GM21390 (cell line): Measurements from ENCODE around the gene OR10G8.
"Not testable (repeated sequence)": the region's sequence is repeated elsewhere in the genome, so short reads cannot be mapped to it uniquely, and the experiment has no call there.

Experiments used
- ATAC-seq: cut with Tn5 transposase; IDR thresholded peaks from one replicate; pipeline ENCODE4 v1.9.1; 2021; ENCODE audit not compliant: unreplicated experiment

OR10G8 gene, protein sequence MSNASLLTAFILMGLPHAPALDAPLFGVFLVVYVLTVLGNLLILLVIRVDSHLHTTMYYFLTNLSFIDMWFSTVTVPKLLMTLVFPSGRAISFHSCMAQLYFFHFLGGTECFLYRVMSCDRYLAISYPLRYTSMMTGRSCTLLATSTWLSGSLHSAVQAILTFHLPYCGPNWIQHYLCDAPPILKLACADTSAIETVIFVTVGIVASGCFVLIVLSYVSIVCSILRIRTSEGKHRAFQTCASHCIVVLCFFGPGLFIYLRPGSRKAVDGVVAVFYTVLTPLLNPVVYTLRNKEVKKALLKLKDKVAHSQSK

DNA sequence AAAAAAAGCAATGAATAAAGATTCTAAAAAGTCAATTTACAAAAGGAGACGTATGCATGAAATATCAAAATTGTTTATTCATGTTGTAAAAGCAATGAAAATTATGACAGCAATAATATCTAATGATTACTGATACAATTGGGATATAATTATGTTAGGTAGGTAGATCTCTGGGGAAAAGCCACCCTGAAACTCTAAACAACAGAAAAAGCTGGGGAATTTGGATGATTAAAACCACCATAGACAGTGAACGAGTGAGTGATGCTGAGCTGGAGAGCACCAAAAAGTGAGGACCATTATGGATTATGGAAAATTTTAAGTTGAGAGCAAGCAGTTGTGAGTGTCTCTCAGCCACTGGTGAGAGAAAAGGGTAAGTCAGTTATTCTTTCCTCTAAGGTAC, at the start of gene OR10G8:
TSS of gene OR10G8 (plus strand) at position 301 of the 400 bp plus-strand sequence. CDS start 2,825 bp downstream, outside the sequence.
- ATAC-seq: no peak

DNA sequence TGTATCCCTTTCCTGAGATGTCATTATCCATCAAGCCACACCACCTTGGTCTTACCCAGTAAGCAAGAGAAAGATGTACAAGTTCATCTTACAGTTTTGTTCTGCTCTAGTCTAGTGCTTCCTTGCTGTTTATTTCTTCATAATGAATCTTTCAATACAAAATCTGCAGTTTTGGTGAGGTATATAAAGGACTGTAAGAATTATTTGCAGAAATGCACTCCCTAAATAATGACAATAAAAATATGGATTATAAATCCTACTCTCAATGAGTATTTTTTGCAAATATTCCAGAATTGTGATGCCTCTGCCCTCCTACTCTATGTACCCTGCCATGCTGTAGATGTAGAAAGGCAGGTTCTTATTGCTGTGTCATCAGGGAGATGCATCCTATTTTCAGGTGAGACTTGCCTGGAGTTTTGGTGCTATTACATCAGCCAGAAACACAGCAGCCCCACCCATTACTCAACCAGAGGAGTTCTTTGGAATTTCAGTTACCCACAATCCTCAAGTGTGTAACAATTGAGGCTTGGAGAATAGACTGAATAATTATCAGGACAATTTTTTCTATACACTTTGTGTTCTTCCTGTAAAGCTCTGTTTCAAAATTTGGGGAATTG, 48.8 kb upstream of the OR10G8 start, which contains the start of gene OR10S1:
TSS of gene OR10S1 (minus strand) at position 51 of the 617 bp plus-strand sequence. CDS start 117 bp downstream, outside the sequence.
- ATAC-seq: no peak

DNA sequence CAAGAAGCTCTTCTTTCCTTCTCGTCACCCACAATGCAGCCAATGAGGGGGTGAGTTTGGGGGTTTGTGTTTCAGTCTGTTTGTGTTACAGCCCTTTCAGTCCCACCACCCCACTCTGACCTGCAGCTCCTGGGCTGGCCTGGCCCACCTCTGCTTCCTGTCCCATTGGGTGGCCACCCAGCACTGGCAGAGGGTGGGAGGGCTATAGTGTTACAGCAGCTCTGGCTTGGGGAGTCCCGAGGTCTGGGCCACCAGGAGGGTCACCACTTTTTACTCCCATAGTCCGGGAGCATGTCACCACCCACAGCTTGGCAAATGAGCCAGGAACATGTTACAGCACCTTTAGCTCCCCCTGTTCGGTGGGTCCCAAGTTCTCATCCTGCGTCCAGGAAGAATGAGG, 47.3 kb upstream of the OR10G8 start:
- no peak for ATAC-seq

DNA sequence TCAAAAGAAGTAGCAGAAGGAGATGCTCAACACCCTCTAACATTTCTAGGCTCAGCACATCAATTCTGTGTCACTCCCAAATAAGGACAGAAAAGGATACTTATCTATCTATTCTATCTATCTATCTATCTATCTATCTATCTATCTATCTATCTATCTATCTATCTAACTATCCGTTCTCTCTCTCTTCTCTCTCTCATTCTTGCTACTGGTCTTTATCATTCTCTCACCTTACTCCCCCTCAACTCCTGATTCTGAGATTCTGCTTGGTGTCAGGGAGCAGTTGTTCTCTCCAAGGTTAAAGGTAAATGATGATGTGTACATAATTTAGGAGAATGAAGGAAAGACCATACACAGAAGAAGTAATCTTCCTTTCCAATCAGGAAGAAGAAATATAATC, 31.5 kb upstream of the OR10G8 start, which contains the start of gene OR10G6:
TSS of gene OR10G6 (minus strand) at position 43 of the 400 bp plus-strand sequence. CDS start at position 43, 0 bp downstream.
- no peak for ATAC-seq

DNA sequence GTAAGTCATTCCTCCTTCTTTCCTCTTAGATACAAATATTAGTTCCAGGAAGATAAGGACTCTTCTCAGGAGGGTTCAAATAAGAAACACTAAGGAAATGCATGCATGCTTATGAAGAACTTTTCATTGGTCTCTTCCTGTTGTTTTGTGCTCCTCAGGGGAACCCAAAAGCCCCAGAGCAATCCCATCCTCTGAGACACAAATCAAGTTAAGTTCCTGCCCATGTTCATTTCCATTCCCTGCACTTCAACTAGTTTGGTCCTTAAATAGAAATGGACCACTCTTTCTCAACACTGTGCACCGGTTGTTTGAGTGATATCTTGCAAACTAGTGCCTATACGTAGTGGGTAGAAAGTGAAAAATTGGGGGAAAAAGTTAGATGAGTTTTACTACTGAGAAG, 13.9 kb upstream of the OR10G8 start, which contains the start of gene OR10G4:
TSS of gene OR10G4 (plus strand) at position 301 of the 400 bp plus-strand sequence. CDS start 2,578 bp downstream, outside the sequence.
- ATAC-seq: no peak

DNA sequence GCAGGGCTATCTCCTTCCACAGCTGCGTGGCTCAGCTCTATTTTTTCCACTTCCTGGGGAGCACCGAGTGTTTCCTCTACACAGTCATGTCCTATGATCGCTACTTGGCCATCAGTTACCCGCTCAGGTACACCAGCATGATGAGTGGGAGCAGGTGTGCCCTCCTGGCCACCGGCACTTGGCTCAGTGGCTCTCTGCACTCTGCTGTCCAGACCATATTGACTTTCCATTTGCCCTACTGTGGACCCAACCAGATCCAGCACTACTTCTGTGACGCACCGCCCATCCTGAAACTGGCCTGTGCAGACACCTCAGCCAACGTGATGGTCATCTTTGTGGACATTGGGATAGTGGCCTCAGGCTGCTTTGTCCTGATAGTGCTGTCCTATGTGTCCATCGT, 10.8 kb upstream of the OR10G8 start:
- not testable (repeated sequence) for ATAC-seq

DNA sequence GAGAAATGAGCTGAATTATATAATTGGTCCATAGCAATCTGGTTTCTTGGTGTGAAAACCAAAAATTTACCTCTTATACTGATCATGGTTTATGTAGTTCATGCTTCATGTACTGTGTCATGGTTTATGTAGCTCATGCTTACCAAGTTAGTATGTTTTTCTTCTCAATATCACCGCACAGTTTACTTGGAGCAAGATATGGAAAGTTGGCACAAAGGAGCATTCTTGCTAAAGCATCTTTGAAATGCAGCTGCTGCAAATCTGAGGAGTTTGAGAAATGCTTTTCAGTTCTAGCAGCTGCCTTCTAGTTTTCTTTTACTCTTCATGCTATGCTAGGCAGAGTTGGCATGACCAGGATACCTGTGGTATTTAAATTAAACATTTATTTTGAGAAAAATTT, 10.1 kb downstream of the OR10G8 start:
- no peak for ATAC-seq

DNA sequence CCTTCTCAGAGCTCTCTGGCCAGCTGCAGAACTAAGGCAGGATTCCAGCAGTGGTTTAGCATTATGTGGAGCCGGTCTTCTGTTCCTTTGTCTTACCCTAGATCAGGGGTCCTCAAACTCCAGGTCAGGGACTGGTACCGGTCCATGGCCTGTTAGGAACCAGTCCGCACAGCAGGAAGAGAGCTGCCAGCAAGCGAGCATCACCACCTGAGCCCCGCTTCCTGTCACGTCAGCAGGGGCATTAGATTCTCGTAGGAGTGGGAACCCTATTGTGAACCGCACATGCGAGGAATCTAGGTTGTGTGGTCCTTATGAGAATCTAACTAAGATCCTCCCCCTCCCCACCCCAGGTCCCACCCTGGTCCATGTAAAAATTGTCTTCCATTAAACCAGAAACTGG, 13.0 kb downstream of the OR10G8 start:
- ATAC-seq: no peak

DNA sequence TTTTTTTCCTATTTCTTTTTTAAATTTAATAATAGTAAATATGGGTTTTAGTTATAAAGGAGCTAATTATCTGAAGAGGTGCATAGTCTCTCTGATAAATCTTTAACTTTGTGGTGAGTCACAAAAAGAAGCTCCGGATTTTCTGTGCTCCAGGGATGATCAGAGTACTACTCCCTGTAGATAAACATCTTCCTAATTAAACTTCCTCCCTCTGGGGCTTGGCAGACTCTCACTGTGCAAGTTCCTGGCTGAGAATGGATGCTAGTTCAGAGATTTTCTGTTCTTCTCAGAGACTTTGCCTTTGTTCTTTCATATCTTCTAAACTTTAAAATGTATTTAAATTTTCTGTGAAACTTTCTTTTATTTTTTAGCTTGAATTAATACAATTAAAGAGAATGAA, 14.7 kb downstream of the OR10G8 start, which contains the start of gene OR10G7:
TSS of gene OR10G7 (minus strand) at position 72 of the 400 bp plus-strand sequence. CDS start 2,324 bp downstream, outside the sequence.
- ATAC-seq: no peak

DNA sequence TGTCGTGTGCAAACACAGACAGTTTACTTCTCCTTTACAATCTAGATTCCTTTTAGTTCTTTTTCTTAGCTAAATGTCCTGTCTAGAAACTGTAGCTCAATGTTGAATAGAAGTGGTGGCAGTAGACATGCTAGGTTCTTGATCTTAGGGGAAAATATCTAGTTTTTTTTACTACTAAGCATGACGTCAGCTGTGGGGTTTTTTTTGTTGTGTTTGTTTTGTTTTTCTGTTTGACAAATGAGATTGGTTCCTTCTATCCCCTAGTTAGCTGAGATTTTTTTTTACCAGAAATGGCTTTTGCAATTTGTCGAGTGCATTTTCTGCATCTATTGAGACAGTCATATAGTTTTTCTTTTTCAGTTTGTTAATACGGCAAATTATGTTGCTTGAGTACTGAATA, 16.8 kb downstream of the OR10G8 start:
- no peak for ATAC-seq

DNA sequence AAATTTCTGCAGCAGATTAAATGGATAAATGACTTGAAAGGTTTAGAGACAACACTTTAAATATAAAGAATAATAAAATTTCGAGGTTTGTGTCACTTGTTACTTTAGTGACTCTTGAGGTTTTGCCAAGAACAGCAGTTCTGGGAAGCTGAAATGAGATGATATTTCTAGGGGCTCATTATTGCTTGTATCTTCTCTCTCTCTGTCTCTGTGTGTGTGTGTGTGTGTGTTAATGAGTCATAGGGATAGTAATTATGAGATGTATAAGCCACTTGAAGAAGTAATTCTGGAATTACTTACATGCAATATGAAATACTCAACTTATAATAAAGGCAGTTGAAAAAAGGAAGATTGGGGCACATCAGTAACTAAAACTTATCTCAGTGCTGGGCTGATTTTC, 24.1 kb downstream of the OR10G8 start:
- ATAC-seq: no peak

DNA sequence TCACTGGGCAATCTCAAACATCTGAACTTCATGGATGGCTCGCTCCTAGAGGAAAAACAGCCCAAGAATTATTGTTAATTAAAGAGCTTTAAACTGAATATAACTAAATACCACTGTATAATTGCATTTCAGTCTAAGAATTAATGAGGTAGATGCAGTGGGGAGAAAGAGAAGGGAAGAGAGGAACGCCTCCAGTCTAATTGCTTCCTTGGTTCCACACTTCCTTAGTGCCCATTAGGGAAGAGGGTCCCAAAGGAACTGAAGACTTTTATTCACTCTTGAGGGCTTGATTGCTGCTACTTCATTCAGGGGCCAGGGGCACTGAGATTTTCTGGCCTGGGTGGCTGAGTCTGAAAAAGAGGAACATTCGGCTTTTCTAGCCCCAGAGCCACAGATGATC, 26.4 kb downstream of the OR10G8 start:
- ATAC-seq: no peak

DNA sequence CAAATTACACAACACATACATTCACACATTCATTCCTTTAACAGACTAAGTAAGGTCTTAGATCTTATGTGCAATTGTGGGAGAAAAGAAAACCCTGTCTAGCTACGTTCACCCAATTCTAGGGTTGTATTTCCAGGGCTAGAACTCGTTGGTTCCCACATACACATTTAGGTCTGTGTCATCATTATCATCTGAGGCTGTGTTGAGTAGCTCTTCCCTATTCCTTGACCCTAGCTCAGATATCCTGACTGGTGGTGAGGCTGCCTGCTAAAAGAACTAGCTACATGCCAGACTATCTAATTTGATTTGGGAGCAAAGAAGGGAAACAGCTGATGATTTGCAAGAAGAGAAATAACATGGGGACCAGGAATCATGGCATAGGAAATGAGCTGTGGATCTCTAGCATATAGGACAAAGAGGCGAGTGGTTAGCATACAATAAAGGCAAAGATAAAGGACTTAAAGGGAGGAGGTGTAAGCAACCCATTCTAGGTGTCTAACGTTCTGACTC, 42.1 kb downstream of the OR10G8 start:
- no peak for ATAC-seq

DNA sequence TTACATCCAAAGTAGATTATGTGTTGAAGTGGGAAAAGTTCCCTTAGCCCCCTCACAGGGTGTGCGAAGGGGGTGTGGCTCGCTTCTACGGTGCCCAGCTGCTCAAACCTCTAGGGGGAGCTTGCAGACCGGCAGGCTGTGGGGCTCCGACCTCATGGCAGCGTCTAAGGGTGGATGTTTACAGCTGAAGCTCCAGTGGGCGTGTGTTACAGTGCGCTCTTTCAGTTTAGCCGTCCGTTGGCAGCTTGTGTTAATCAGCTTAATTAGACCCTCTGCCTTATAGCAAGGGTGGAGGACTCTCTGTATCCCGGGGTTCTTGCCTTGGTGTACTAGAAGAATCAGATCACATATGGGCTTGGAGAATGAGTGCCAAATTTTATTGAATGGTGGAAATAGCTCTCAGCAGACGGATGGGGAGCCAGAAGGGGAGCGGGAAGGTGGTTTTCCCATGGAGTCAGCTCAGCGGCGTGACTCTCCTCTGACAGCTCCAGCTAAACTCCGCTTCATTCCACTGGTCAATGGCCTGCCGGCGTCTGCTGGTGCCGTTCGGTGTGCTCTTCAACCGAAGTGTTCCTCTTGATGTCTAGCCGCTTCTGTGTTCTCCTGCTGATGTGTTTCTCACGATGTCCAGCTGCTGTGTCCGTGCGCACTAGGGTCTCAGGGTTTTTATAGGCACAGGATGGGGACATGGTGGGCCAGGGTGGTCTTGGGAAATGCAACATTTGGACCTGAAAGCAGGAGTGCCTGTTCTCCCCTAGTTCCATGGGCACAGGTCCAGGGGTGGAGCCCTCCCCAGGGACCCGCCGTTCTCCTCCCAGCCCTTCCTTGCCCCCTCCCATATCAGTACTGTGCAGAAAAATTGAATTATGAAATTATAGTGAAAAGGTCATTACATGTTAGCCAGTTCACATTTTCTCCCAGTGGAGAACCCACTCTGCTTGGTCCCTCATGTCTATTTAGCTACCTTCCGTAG, 43.1 kb downstream of the OR10G8 start:
- ATAC-seq: peak; percentile 66

DNA sequence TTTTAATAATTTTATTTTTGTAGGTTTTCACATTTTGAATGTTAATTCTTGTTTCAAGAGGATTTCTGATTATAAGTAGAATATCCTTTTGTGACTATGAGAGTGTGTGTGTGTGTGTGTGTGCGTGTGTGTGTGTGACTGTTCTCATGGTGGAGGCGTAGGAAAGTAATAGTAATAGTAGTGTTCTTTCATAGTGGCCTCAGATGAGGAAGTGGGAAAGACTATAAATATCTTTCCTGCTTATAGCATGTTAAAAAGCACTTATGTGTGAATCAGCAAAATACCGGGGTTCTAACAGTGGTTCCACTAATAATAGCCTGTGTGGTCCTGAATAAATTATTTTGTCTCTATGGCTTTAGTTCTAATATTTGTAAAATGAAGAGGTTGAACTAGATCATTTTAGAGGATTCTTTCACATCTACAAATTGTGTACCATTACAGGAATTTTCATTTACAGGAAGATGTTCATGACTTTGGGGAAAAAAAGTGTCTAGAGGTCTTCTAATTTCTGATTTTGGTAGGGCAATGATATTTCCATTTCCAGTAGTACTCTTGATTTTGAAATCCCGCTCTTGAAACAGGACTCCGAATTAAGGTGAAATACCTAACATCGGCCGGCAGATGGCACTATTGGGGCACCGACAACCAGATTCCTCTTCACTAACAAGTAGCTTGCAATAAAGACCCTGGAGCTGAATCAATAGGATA, 44.5 kb downstream of the OR10G8 start:
- peak; percentile 87 for ATAC-seq

DNA sequence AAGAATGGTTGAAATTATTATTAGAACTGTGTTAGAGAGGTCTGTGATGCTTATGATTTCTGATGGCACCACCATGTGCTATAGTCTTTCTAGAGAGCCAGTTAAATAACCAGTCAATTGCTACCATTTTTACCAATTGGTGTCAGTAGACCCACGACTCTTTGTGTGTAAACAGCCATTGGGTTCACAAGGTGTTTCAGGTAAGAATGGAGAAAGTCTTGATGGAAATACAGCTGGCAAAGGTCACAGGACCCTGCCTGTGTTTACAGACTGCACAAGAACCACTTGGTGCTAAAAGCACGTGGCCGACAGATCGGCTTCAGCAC, 45.0 kb downstream of the OR10G8 start:
- ATAC-seq: no peak

DNA sequence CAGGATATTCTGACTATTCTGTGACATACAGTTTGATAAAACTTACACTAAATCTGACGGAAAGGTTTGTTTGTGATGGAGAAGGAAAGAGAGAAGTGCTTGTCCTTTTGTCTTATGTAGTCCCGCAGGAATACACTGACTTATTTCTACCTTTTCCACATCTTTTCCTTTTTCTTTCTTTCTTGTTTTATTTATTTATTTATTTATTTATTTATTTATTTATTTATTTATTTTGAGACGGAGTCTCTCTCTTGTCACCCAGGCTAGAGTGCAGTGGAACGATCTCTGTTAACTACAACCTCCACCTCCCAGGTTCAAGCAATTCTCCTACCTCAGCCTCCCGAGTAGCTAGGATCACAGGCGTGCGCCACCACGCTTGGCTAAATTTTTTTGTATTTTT, 45.5 kb downstream of the OR10G8 start:
- no peak for ATAC-seq

DNA sequence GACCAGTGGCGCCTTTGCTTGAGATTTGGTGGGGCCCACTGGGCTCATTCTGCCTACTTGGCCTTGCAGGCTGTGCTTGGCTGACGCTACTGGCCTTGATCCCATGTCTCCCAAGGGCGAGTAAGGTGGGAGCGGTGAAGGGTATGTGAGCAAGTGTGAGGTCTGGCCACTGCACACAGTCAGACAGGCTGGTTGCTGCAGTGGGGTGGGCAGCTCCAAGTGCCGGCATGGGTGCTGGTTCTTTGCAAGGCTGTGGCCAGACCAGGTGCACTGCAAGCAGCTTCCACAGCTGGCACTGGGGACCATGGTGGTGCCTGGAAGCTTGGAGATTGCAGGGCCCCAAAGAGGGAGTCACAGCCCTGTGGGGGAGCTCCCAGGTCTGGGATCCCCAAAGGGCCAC, 48.0 kb downstream of the OR10G8 start:
- ATAC-seq: no peak

DNA sequence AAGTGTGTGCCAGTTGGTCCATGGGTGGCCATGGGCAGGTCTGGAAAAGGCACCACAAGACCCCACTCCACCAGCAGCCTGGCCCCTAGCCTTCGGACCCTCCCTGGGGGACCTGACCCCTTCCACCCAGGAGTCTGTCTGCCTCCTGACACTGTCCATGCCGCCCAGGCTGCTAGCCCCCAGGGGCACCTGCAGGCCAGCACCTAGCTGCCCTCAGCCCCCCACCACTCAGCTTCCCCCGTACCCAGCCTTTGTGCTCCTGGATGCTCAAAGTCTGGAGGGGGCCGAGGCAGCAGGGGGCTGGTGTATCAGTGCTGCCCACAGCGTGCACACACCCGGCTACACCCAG, 48.9 kb downstream of the OR10G8 start:
- no peak for ATAC-seq

DNA sequence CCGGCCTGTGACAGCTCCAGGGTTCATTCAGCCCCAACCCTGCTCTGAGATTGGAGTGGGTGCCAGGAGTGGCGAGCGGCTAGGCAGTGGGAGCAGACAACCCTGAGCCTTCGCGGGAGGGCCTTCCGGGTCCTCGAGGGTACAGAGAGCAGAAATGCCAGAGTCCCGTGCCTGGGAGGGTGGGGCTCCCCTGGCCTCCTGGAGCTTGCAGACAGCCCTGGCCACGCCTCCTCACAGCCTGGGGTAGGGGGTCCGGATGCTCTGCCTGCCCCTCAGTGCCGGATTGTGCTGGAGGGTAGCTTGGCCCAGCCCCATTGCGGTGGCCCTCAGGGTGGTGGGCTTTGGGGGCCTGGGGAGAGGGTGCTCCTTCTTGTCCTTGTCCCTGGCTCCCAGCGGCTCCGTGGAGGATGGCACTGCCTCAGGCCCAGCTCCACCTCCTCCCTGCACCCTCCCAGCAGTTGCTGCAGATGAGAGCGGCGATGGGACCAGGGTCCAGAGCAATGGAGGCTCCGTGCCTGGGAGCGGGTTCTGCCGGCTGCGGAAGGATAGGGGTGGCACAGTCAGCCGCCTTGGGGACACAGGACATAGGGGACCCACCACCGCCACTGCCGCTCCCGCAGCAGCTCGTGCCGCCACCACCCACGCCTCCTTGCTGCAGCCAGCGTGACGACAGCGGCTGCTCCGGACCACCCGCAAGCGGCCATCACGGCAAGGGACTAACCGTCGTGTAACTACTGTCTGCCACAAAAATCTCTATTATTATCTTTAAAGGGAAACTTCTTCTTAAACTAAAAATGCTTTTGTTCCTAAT, 49.4 kb downstream of the OR10G8 start:
- ATAC-seq: peak; percentile 53
